ENCODE measurements around the gene LGR6. TPM values are rescaled to one million over a fixed set of nuclear protein-coding genes. Genes with fewer than 3 reads are reported as not detected.

The LGR6 gene
- total and polyA plus RNA-seq, 2 of the 4 experiments (the other 2 are of a cell fraction) = not detected

- no peak overlapping the region for H2AK5ac ChIP-seq (ENCODE audit: low read depth, low read length)
- in situ Hi-C loops (cut with MboI; ENCODE audit: low sequenced_read_pairs) = no loop called here
- no peaks in the 10 kb centered on the region for H3K79me1 ChIP-seq (ENCODE audit: low read depth in 1 of 2, low read length in 2 of 2)
- no peaks in the 10 kb centered on the region for H3K36me3 ChIP-seq (ENCODE audit: control insufficient read depth, insufficient read depth, low read length)
- no peaks in the 10 kb centered on the region for H3K9me3 ChIP-seq (ENCODE audit: control insufficient read depth, insufficient read depth, low read length)
- POLR2A ChIA-PET (ENCODE audit: unreplicated experiment) = no interaction called here
- no peak overlapping the region for H3K4me3 ChIP-seq (ENCODE audit: insufficient read depth, low read depth, low read length)
- no peak overlapping the region for H3K14ac ChIP-seq (replicated peaks; ENCODE audit: low read depth, low read length)
- CTCF ChIA-PET = no interaction called here
- no peak overlapping the region for H4K5ac ChIP-seq (ENCODE audit: low read depth, low read length)
- 0 out of 2 replicates have a peak, but pooled peaks have one; percentile 35 for ATAC-seq (ENCODE audit: low read depth)
- dilution Hi-C loops (cut with HindIII; ENCODE audit: low sequenced_read_pairs, unreplicated experiment) = no loop called here
- no peak overlapping the region for H3K4ac ChIP-seq (ENCODE audit: low read depth, low read length)
- H4K20me1 ChIP-seq (ENCODE audit: insufficient read depth, low read length) = no peaks in the 10 kb centered on the region; the same call in 1 of the 2 replicates
- H4K8ac ChIP-seq (ENCODE audit: low read depth in 2 of 2, low read length in 2 of 2) = no peak overlapping the region
- no peak overlapping the region for H2BK20ac ChIP-seq (ENCODE audit: low read depth, low read length)
- no peak overlapping the region for H3K9ac ChIP-seq (ENCODE audit: low read depth, low read length)
- intact Hi-C loops (cut with micrococcal nuclease) = no loop called here
- peak; percentile 2 for DNase-seq
- no peak overlapping the region for H3K27ac ChIP-seq (ENCODE audit: insufficient read depth, low read length)
- H3K23ac ChIP-seq (ENCODE audit: low read depth, low read length) = no peak overlapping the region
- H3K27me3 ChIP-seq (ENCODE audit: control insufficient read depth, insufficient read depth, low read length) = peaks cover 7% of the 10 kb centered on the region; the same call in 1 of the 2 replicates
- H3K18ac ChIP-seq (ENCODE audit: low read depth, low read length) = no peak overlapping the region
- no peak overlapping the region for H4K91ac ChIP-seq (ENCODE audit: insufficient read depth, low read depth, low read length)
- H2AFZ ChIP-seq (replicated peaks; ENCODE audit: low read length, poor library complexity) = no peak overlapping the region
- H3K56ac ChIP-seq (ENCODE audit: extremely low read depth, insufficient read depth, low read length) = no peak overlapping the region
- H3K9me1 ChIP-seq (ENCODE audit: insufficient read depth, low read length) = no peaks in the 10 kb centered on the region
- H2BK5ac ChIP-seq (ENCODE audit: low read depth, low read length, poor library complexity, severe bottlenecking) = no peak overlapping the region
- TF ChIP-seq ELK1 (IDR thresholded peaks at IDR 0.05; ENCODE audit: borderline replicate concordance, low read depth, low read length) (no peak), RAD21 (IDR thresholded peaks at IDR 0.05; ENCODE audit: low read length) (no peak), RFX5 (IDR thresholded peaks at IDR 0.05; ENCODE audit: low read depth, low read length) (no peak), CEBPB (IDR thresholded peaks at IDR 0.05; ENCODE audit: low read depth, low read length) (no peak), CHD1 (IDR thresholded peaks at IDR 0.05; ENCODE audit: low read depth, low read length) (no peak), POLR2A (IDR thresholded peaks at IDR 0.05; ENCODE audit: low read depth, low read length) (no peak), NFE2L2 (IDR thresholded peaks at IDR 0.05; ENCODE audit: low read depth, low read length) (no peak), MXI1 (IDR thresholded peaks at IDR 0.05; ENCODE audit: borderline replicate concordance, low read depth, low read length) (no peak), MAFK (IDR thresholded peaks at IDR 0.05; ENCODE audit: low read depth, low read length) (no peak), BHLHE40 (IDR thresholded peaks at IDR 0.05; ENCODE audit: low read depth, low read length) (no peak), CTCF (conservative IDR thresholded peaks at IDR 0.05; ENCODE audit: low read depth, low read length) (no peak)
- peaks cover 3% of the 10 kb centered on the region for H3K4me1 ChIP-seq (ENCODE audit: control insufficient read depth, insufficient read depth, low read length)
- H2AK9ac ChIP-seq (replicated peaks; ENCODE audit: low read depth, low read length, poor library complexity) = no peak overlapping the region
- no TSS peak for BruUV-seq (replicated peaks)
- H3K4me2 ChIP-seq (ENCODE audit: low read depth, low read length) = no peak overlapping the region
- no peak overlapping the region for H2BK15ac ChIP-seq (ENCODE audit: low read depth, low read length)
- no CpG with 5 or more reads among the region's 2 CpGs for WGBS, 2 experiments (ENCODE audit: extremely low coverage in 2 of 2, insufficient read length in 1 of 2)
- H2BK120ac ChIP-seq (ENCODE audit: low read depth, low read length) = no peak overlapping the region
Measured at GRCh38 chr1:202291001-202291400, 97.4 kb downstream of the LGR6 start.
